Keratinocyte (primary cell): ENCODE data around the gene HOMEZ. TPM values are rescaled to one million over a fixed set of nuclear protein-coding genes. Genes with fewer than 3 reads are reported as not detected.

Experiments used
- DNase-seq: peaks from one replicate; pipeline ENCODE4 v3.0.0-alpha.2; 2011; ENCODE audit warnings: low read depth, missing footprints, low spot score
- FAIRE-seq: peaks from 2 replicates; lab custom pipeline; 2011; peaks lifted over from hg19 to GRCh38; lab: Jason Lieb, UNC
- H2AFZ ChIP-seq: 2 replicates; pipeline ENCODE4 v1.6.0; 2012; ENCODE audit warnings: low read length, control low read depth, inconsistent platforms; ENCODE audit not compliant: control insufficient read depth
- H3K27ac ChIP-seq: 2 replicates; pipeline ENCODE4 v1.5.1; 2011; ENCODE audit warnings: low read length; ENCODE audit not compliant: control insufficient read depth, insufficient read depth
- H3K27me3 ChIP-seq: 3 replicates; pipeline ENCODE4 v1.6.0; 2011; ENCODE audit warnings: low read length; ENCODE audit not compliant: control insufficient read depth, insufficient read depth; ENCODE audit errors: extremely low read depth
- H3K36me3 ChIP-seq, 2 experiments: 2 replicates in 1 of 2; 3 replicates in 1 of 2; pipeline ENCODE4 v1.5.1; 2011; ENCODE audit warnings: low read length in 2 of 2, mild to moderate bottlenecking in 1 of 2; ENCODE audit not compliant: control insufficient read depth in 2 of 2, insufficient read depth in 2 of 2; ENCODE audit errors: extremely low read depth in 1 of 2
- H3K4me1 ChIP-seq: 3 replicates; pipeline ENCODE4 v1.5.1; 2011; ENCODE audit warnings: low read length; ENCODE audit not compliant: control insufficient read depth, insufficient read depth; ENCODE audit errors: extremely low read depth
- H3K4me2 ChIP-seq: 3 replicates; pipeline ENCODE4 v1.6.0; 2011; ENCODE audit warnings: low read depth, low read length; ENCODE audit not compliant: control insufficient read depth, insufficient read depth; ENCODE audit errors: extremely low read depth
- H3K4me3 ChIP-seq, 3 experiments: fragments of 200-600 bp in 1 of 3; sonication (generic) in 1 of 3; 2 replicates in 2 of 3; 3 replicates in 1 of 3; pipeline ENCODE4 v1.5.1; 2011 to 2016; ENCODE audit warnings: low read length in 3 of 3, mild to moderate bottlenecking in 3 of 3, control low read depth in 2 of 3, inconsistent platforms in 1 of 3, low read depth in 1 of 3, mixed read lengths in 1 of 3, mixed run types in 1 of 3, moderate library complexity in 1 of 3; ENCODE audit not compliant: control insufficient read depth in 2 of 3, insufficient read depth in 2 of 3; ENCODE audit errors: extremely low read depth in 1 of 3
- H3K79me2 ChIP-seq: 2 replicates; pipeline ENCODE4 v1.6.0; 2012; ENCODE audit warnings: low read length; ENCODE audit not compliant: control insufficient read depth, insufficient read depth
- H3K9ac ChIP-seq: 3 replicates; pipeline ENCODE4 v1.6.0; 2011; ENCODE audit warnings: low read length; ENCODE audit not compliant: control insufficient read depth, insufficient read depth; ENCODE audit errors: extremely low read depth
- H3K9me1 ChIP-seq: 3 replicates; pipeline ENCODE4 v1.6.0; 2011; ENCODE audit warnings: low read length; ENCODE audit not compliant: control insufficient read depth, insufficient read depth; ENCODE audit errors: extremely low read depth
- H3K9me3 ChIP-seq: 2 replicates; pipeline ENCODE4 v1.5.1; 2012; ENCODE audit warnings: low read depth, low read length; ENCODE audit not compliant: control insufficient read depth
- H4K20me1 ChIP-seq: 3 replicates; pipeline ENCODE4 v1.6.0; 2011; ENCODE audit warnings: low read length; ENCODE audit not compliant: control insufficient read depth, insufficient read depth; ENCODE audit errors: extremely low read depth
- CTCF ChIP-seq, 3 experiments: IDR thresholded peaks in 1 of 3; conservative IDR thresholded peaks in 1 of 3; optimal IDR thresholded peaks in 1 of 3; 2 replicates in 2 of 3; 3 replicates in 1 of 3; pipeline versions ENCODE3 to v1.5.1; 2011; ENCODE audit warnings: low read length in 3 of 3, mild to moderate bottlenecking in 3 of 3, moderate library complexity in 2 of 3, control low read depth in 1 of 3, inconsistent platforms in 1 of 3; ENCODE audit not compliant: insufficient read depth in 2 of 3; ENCODE audit errors: extremely low read depth in 1 of 3
- EZH2 ChIP-seq: IDR thresholded peaks from one replicate; pipeline ENCODE4 v1.6.1; 2012; ENCODE audit warnings: inconsistent platforms, mild to moderate bottlenecking, low read length, moderate library complexity
- dilution Hi-C: fragments of 300-500 bp; cut with MboI; formaldehyde crosslinking; loops from one replicate; pipeline ENCODE4 v1.7.0; 2020; ENCODE audit warnings: low sequenced_read_pairs; ENCODE audit not compliant: extremely low pct_ligation_motif_present
- polyA plus RNA-seq, 5 experiments: library from polyadenylated mRNA; depleted of rRNA in 3 of 5; stranded (reverse) in 3 of 5; stranded (forward) in 1 of 5; unstranded in 1 of 5; fragments of >200 nt; gene quantifications; 1 replicate in 1 of 5; 2 replicates in 3 of 5; 3 replicates in 1 of 5; pipeline versions ENCODE4 v1.2.1 to v1.2.3, GENCODE V29; 2011 to 2012; ENCODE audit warnings: missing spikeins in 2 of 5, low read depth in 1 of 5, low replicate concordance in 1 of 5

Gene HOMEZ
- polyA plus RNA-seq, 1 donor (not counting 4 experiments of a cell fraction or from before 2014, with no cell fraction given): 31.9 TPM

DNA sequence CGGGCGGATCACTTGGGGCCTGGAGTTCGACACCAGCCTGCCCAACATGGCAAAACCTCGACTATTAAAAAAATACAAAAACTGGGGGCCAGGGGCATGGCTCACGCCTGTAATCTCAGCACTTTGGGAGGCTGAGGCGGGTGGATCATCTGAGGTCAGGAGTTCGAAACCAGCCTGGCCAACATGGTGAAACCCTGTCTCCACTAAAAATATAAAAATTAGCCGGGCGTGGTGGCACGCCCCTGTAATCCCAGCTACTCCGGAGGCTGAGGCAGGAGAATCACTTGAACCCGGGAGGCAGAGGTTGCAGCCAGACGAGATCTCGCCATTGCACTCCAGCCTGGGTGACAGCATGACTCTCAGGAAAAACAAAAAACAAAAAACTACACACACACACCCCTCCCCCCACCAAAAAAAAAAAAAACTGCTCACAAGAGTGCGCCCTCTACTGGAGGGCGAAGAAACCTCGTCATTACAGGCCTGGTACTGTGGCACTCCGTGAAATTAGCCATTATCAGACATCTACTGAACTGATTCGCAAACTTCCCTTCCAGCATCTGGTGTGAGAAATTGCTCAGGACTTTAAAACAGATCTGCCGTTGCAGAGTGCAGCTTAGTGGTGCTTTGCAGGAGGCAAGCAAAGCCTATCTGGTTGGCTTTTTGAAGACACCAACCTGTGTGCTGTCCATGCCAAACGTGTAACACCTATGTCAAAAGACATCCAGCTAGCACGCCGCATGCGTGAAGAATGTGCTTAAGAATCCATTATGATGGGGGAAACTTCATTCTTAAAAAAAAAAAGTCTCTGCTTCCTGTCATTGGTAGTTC, 9.0 kb upstream of the HOMEZ start:
- Histone ChIP-seq H3K4me3 (no peak overlapping the region), H4K20me1 (no peaks in the 10 kb centered on the region), H3K9me3 (no peaks in the 10 kb centered on the region), H3K79me2 (no peaks in the 10 kb centered on the region), H2AFZ (peak overlapping the region; percentile 37), H3K27me3 (no peaks in the 10 kb centered on the region), H3K9ac (no peak overlapping the region), H3K36me3 (no peaks in the 10 kb centered on the region), H3K4me1 (peaks cover 22% of the 10 kb centered on the region), H3K9me1 (no peaks in the 10 kb centered on the region), H3K27ac (no peak overlapping the region), H3K4me2 (no peak overlapping the region)
- no peak for DNase-seq
- no peak for FAIRE-seq
- dilution Hi-C loops: no loop called here
- TF ChIP-seq EZH2: no peak
- TF ChIP-seq CTCF (optimal IDR thresholded peaks at IDR 0.05 in 1 of 3, IDR thresholded peaks at IDR 0.05 in 1 of 3, conservative IDR thresholded peaks at IDR 0.05 in 1 of 3; ENCODE audit: extremely low read depth in 1 of 3, insufficient read depth in 2 of 3, low read length in 3 of 3): peak; percentile 70 to 88 (median 86)

- Histone ChIP-seq H3K27me3 (no peaks in the 10 kb centered on the region), H3K4me1 (peaks cover 14% of the 10 kb centered on the region), H3K27ac (peak overlapping the region; percentile 95), H3K79me2 (peaks cover 34% of the 10 kb centered on the region), H3K4me3 (peak overlapping the region; percentile 79 to 96 (median 84)), H4K20me1 (no peaks in the 10 kb centered on the region), H3K36me3 (peaks cover 3% of the 10 kb centered on the region in 2 experiments), H3K9me1 (no peaks in the 10 kb centered on the region), H3K4me2 (peak overlapping the region; percentile 92), H3K9me3 (no peaks in the 10 kb centered on the region), H2AFZ (no peak overlapping the region), H3K9ac (peak overlapping the region; percentile 79)
- no peak for DNase-seq
- dilution Hi-C loops: no loop called here
- FAIRE-seq: no peak
- TF ChIP-seq CTCF (optimal IDR thresholded peaks at IDR 0.05 in 1 of 3, IDR thresholded peaks at IDR 0.05 in 1 of 3, conservative IDR thresholded peaks at IDR 0.05 in 1 of 3; ENCODE audit: extremely low read depth in 1 of 3, insufficient read depth in 2 of 3, low read length in 3 of 3) (no peak), EZH2 (no peak)
These were observed 1.1 kb upstream of the HOMEZ start for GRCh38 chr14:23286902-23287479.
